SK-N-SH (cell line): Measurements from ENCODE around the gene PHF12. TPM values are rescaled to one million over a fixed set of nuclear protein-coding genes. Genes with fewer than 3 reads are reported as not detected.

Experiments
- CTCF ChIA-PET: fragments of 300-600, 350-600 bp; formaldehyde crosslinking; extraction: SDS; loops from one replicate; lab custom pipeline; 2021; lab: Yijun Ruan, JAX
- POLR2A ChIA-PET: fragments of 350-600 bp; sonication (Branson Sonifier 250); formaldehyde crosslinking; extraction: SDS; loops from one replicate; lab custom pipeline; 2020; ENCODE audit warnings: antibody characterized with exemption, inconsistent platforms; lab: Yijun Ruan, JAX
- DNase-seq: peaks from one replicate; pipeline ENCODE4 v3.0.0; 2012
- H2AFZ ChIP-seq: fragments of 200-600 bp; sonication (generic); 2 replicates; pipeline ENCODE4 v1.8.1; 2016; ENCODE audit warnings: antibody characterized with exemption, mild to moderate bottlenecking, low read depth
- H3F3A ChIP-seq: fragments of 200-600 bp; sonication (generic); replicated peaks from 2 replicates; pipeline ENCODE3; 2016; ENCODE audit warnings: antibody characterized with exemption, mild to moderate bottlenecking; ENCODE audit not compliant: insufficient read depth
- H3K27ac ChIP-seq, 2 experiments: fragments of 200-500 bp in 1 of 2; fragments of 200-600 bp in 1 of 2; sonication (Bioruptor generic) in 1 of 2; sonication (generic), shearing (Covaris generic) in 1 of 2; 2 replicates each; pipeline versions ENCODE4 v1.5.1 to v1.6.1; 2014 to 2016; ENCODE audit warnings: low read depth in 2 of 2, inconsistent platforms in 1 of 2, low read length in 1 of 2, mild to moderate bottlenecking in 1 of 2, mixed read lengths in 1 of 2
- H3K27me3 ChIP-seq: fragments of 200-600 bp; sonication (generic), shearing (Covaris generic); 2 replicates; pipeline ENCODE4 v1.6.1; 2016; ENCODE audit warnings: mixed run types; ENCODE audit not compliant: insufficient read depth
- H3K36me3 ChIP-seq, 2 experiments: fragments of 200-500 bp in 1 of 2; fragments of 200-600 bp in 1 of 2; sonication (Bioruptor generic) in 1 of 2; sonication (generic) in 1 of 2; replicated peaks in 1 of 2; 2 replicates each; pipeline versions ENCODE3 to v1.5.1; 2014 to 2016; ENCODE audit warnings: low read length in 1 of 2, mild to moderate bottlenecking in 1 of 2; ENCODE audit not compliant: insufficient read depth in 2 of 2, control insufficient read depth in 1 of 2
- H3K4me1 ChIP-seq, 2 experiments: fragments of 200-500 bp in 1 of 2; fragments of 200-600 bp in 1 of 2; sonication (Bioruptor generic) in 1 of 2; sonication (generic), shearing (Covaris generic) in 1 of 2; 2 replicates each; pipeline versions ENCODE4 v1.5.1 to v1.6.1; 2014 to 2016; ENCODE audit warnings: low read depth in 1 of 2, low read length in 1 of 2, mixed run types in 1 of 2; ENCODE audit not compliant: insufficient read depth in 2 of 2, control insufficient read depth in 1 of 2
- H3K4me2 ChIP-seq: fragments of 200-600 bp; sonication (generic), shearing (Covaris generic); 2 replicates; pipeline ENCODE4 v1.6.1; 2017; ENCODE audit warnings: mixed run types
- H3K4me3 ChIP-seq, 2 experiments: fragments of 200-500 bp in 1 of 2; fragments of 200-600 bp in 1 of 2; sonication (Bioruptor generic) in 1 of 2; sonication (generic), shearing (Covaris generic) in 1 of 2; 2 replicates each; pipeline versions ENCODE4 v1.5.1 to v1.8.1; 2014 to 2016; ENCODE audit warnings: low read depth in 2 of 2, inconsistent platforms in 1 of 2, low read length in 1 of 2, mild to moderate bottlenecking in 1 of 2, mixed read lengths in 1 of 2, moderate library complexity in 1 of 2
- H3K79me2 ChIP-seq: fragments of 200-600 bp; sonication (generic); 2 replicates; pipeline ENCODE4 v1.8.1; 2017; ENCODE audit warnings: mild to moderate bottlenecking; ENCODE audit not compliant: insufficient read depth
- H3K9ac ChIP-seq: fragments of 200-600 bp; sonication (generic); 2 replicates; pipeline ENCODE4 v1.6.1; 2017; ENCODE audit warnings: mixed run types
- H3K9me2 ChIP-seq: fragments of 200-600 bp; sonication (generic); 2 replicates; pipeline ENCODE4 v1.6.1; 2017; ENCODE audit warnings: mixed run types
- H3K9me3 ChIP-seq: fragments of 200-600 bp; sonication (generic); 2 replicates; pipeline ENCODE4 v1.6.1; 2017; ENCODE audit warnings: mixed run types, mild to moderate bottlenecking, moderate library complexity
- H4K20me1 ChIP-seq: fragments of 200-600 bp; sonication (generic); 2 replicates; pipeline ENCODE4 v1.6.1; 2017; ENCODE audit warnings: mild to moderate bottlenecking, mixed run types; ENCODE audit not compliant: insufficient read depth
- CHD2 ChIP-seq: fragments of 150-350 bp; IDR thresholded peaks from 2 replicates; pipeline ENCODE4 v1.6.1; 2018; ENCODE audit warnings: low read length; ENCODE audit not compliant: partially characterized antibody
- CTCF ChIP-seq: fragments of 200-600 bp; sonication (generic); IDR thresholded peaks from 2 replicates; pipeline ENCODE4 v1.6.1; 2017; ENCODE audit warnings: antibody characterized with exemption, mild to moderate bottlenecking, moderate library complexity
- EP300 ChIP-seq, 2 experiments: IDR thresholded peaks; 2 replicates each; pipeline versions ENCODE4 v1.4.0 to v1.6.1; 2012; ENCODE audit warnings: borderline replicate concordance in 1 of 2, low read depth in 1 of 2, low read length in 1 of 2
- EZH2phosphoT487 ChIP-seq: fragments of 200-600 bp; sonication (generic); IDR thresholded peaks from 2 replicates; pipeline ENCODE4 v1.6.1; 2017; ENCODE audit warnings: low read depth, mixed run types, mild to moderate bottlenecking, antibody characterized with exemption, moderate library complexity, borderline replicate concordance
- FOSL2 ChIP-seq: IDR thresholded peaks from 2 replicates; pipeline ENCODE4 v1.4.0; 2012; ENCODE audit warnings: low read depth, mild to moderate bottlenecking, moderate library complexity, borderline replicate concordance
- FOXJ3 ChIP-seq: sonication (generic); formaldehyde crosslinking; IDR thresholded peaks from 2 replicates; pipeline ENCODE4 v1.5.1; 2020; ENCODE audit warnings: mild to moderate bottlenecking, missing genetic modification reagents
- GABPA ChIP-seq: IDR thresholded peaks from 2 replicates; pipeline ENCODE4 v1.4.0; 2012; ENCODE audit warnings: low read depth, mild to moderate bottlenecking
- GATA2 ChIP-seq: sonication (generic); formaldehyde crosslinking; IDR thresholded peaks from 2 replicates; pipeline ENCODE4 v1.5.0; 2020; ENCODE audit warnings: mild to moderate bottlenecking, missing genetic modification reagents
- IRF3 ChIP-seq: fragments of 150-350 bp; IDR thresholded peaks from 2 replicates; pipeline ENCODE4 v1.6.1; 2016; ENCODE audit warnings: mild to moderate bottlenecking, low read depth, low read length
- JUND ChIP-seq: IDR thresholded peaks from 2 replicates; pipeline ENCODE4 v1.4.0; 2012
- MEF2A ChIP-seq: IDR thresholded peaks from 2 replicates; pipeline ENCODE4 v1.4.0; 2012; ENCODE audit warnings: low read depth, borderline replicate concordance
- MXI1 ChIP-seq: IDR thresholded peaks from 2 replicates; pipeline ENCODE4 v1.6.1; 2012; ENCODE audit warnings: mild to moderate bottlenecking, low read depth, low read length, improper control_type of control experiment
- POLR2AphosphoS5 ChIP-seq: IDR thresholded peaks from 2 replicates; pipeline ENCODE4 v1.6.1; 2012; ENCODE audit warnings: low read depth, low read length
- RAD21 ChIP-seq: IDR thresholded peaks from 2 replicates; pipeline ENCODE4 v1.6.1; 2012; ENCODE audit warnings: mild to moderate bottlenecking, low read length
- RFX5 ChIP-seq: IDR thresholded peaks from 2 replicates; pipeline ENCODE4 v1.6.1; 2012; ENCODE audit warnings: mild to moderate bottlenecking, improper control_type of control experiment, low read length
- RXRA ChIP-seq: IDR thresholded peaks from 2 replicates; pipeline ENCODE4 v1.4.0; 2012; ENCODE audit warnings: low read depth, mild to moderate bottlenecking, borderline replicate concordance
- TCF12 ChIP-seq: IDR thresholded peaks from 2 replicates; pipeline ENCODE4 v1.4.0; 2012
- TEAD4 ChIP-seq: IDR thresholded peaks from 2 replicates; pipeline ENCODE4 v1.4.0; 2012; ENCODE audit warnings: mild to moderate bottlenecking, borderline replicate concordance; ENCODE audit not compliant: insufficient read depth
- ZBTB33 ChIP-seq: IDR thresholded peaks from 2 replicates; pipeline ENCODE4 v1.4.0; 2012; ENCODE audit warnings: low read depth, borderline replicate concordance
- WGBS: methylation state at CpG from one replicate; pipeline ENCODE4 v1.1.6; 2017; ENCODE audit warnings: low lambda C conversion rate; 5-methylcytosine and 5-hydroxymethylcytosine counted together
- polyA plus RNA-seq, 3 experiments: library from polyadenylated mRNA; depleted of rRNA; stranded (reverse); fragments of >200 nt; gene quantifications; 2 replicates each; pipeline ENCODE4 v1.2.3, GENCODE V29; 2012

PHF12 gene
- polyA plus RNA-seq, 1 of the 3 experiments (the other 2 are of a cell fraction): 24.0 TPM

- CTCF ChIA-PET: interaction anchor here (0.9 to 3.4 kb wide), 6 partner anchors 33 to 119 kb away, joined by 3 to 18 read pairs (median 4); no protein-coding TSS in a partner anchor
- H3K27me3 ChIP-seq: peaks cover 5% of the 10 kb centered on the region; the same call in 1 of the 2 replicates
These were observed 46.5 kb upstream of the PHF12 start for GRCh38 chr17:28997806-28998205.

GRCh38 chr17:28996554-28997096, 45.3 kb upstream of the PHF12 start:
- no peaks in the 10 kb centered on the region for H3K79me2 ChIP-seq
- peaks cover 0 to 37% of the 10 kb centered on the region in 2 experiments; a peak in 1 of 4 replicates for H3K4me1 ChIP-seq
- H4K20me1 ChIP-seq: no peaks in the 10 kb centered on the region
- H3K9ac ChIP-seq: no peak overlapping the region
- no peaks in the 10 kb centered on the region for H3K9me2 ChIP-seq
- ChIA-PET CTCF (interaction anchor here (1.3 to 2.3 kb wide), 3 partner anchors 10 to 31 kb away, joined by 5 to 8 read pairs (median 6); partner anchors contain the start of gene SEZ6), POLR2A (no interaction called here)
- no peak overlapping the region for H3K4me2 ChIP-seq
- 56% methylated on average over 3 of the region's 5 CpGs for WGBS
- H3K4me3 ChIP-seq: no peak overlapping the region
- H3K9me3 ChIP-seq: no peaks in the 10 kb centered on the region
- no peak for DNase-seq
- H3F3A ChIP-seq: no peaks in the 10 kb centered on the region
- no peak overlapping the region for H2AFZ ChIP-seq
- peaks cover 5% of the 10 kb centered on the region; the same call in 1 of the 2 replicates for H3K27me3 ChIP-seq
- H3K36me3 ChIP-seq: no peaks in the 10 kb centered on the region
- no peak overlapping the region for H3K27ac ChIP-seq
- no peak for TF ChIP-seq MEF2A
- TF ChIP-seq EP300 (IDR thresholded peaks at IDR 0.05; ENCODE audit: borderline replicate concordance in 1 of 2, low read depth in 1 of 2, low read length in 1 of 2): no peak
- no peak for TF ChIP-seq CTCF
- TF ChIP-seq POLR2AphosphoS5: no peak
- no peak for TF ChIP-seq IRF3
- TF ChIP-seq FOSL2: no peak
- no peak for TF ChIP-seq MXI1
- no peak for TF ChIP-seq CHD2
- no peak for TF ChIP-seq FOXJ3
- TF ChIP-seq RXRA: no peak
- TF ChIP-seq GABPA: no peak
- no peak for TF ChIP-seq TEAD4

More at GRCh38 chr17:28997806-28998205, 46.5 kb upstream of the PHF12 start:
- Histone ChIP-seq H3K4me2 (no peak overlapping the region), H3K27ac (no peak overlapping the region), H3K9ac (no peak overlapping the region), H3K9me3 (no peaks in the 10 kb centered on the region), H2AFZ (no peak overlapping the region), H3K36me3 (no peaks in the 10 kb centered on the region), H3K4me1 (peaks cover 0 to 41% of the 10 kb centered on the region in 2 experiments; a peak in 1 of 4 replicates), H3K9me2 (no peaks in the 10 kb centered on the region), H3K4me3 (no peak overlapping the region), H4K20me1 (no peaks in the 10 kb centered on the region), H3F3A (no peaks in the 10 kb centered on the region), H3K79me2 (no peaks in the 10 kb centered on the region)
- POLR2A ChIA-PET: no interaction called here
- no peak for DNase-seq
- TF ChIP-seq RAD21: no peak
- no peak for TF ChIP-seq RFX5
- no peak for TF ChIP-seq FOXJ3
- TF ChIP-seq JUND: no peak
- no peak for TF ChIP-seq EZH2phosphoT487
- no peak for TF ChIP-seq GATA2 (CRISPR knock-in tag)
- TF ChIP-seq MXI1: no peak
- no peak for TF ChIP-seq ZBTB33
- TF ChIP-seq TCF12: no peak
- no peak for TF ChIP-seq IRF3
- TF ChIP-seq CHD2: no peak
- WGBS: 35% methylated on average over 1 of the region's 1 CpG
